Stromal cell of bone marrow (primary cell): ENCODE results near the gene PRSS53.
A peak's percentile ranks its signal among the peaks of the same experiment; 100 is the strongest.

Experiments
- DNase-seq: peaks from one replicate; pipeline ENCODE4 v3.0.0-alpha.2; 2012; ENCODE audit warnings: low read depth

Gene PRSS53

GRCh38 chr16:31093132-31093703 is 4.5 kb upstream of the PRSS53 start:
- DNase-seq = no peak

GRCh38 chr16:31092330-31092729 is 3.6 kb upstream of the PRSS53 start:
- DNase-seq = no peak

- DNase-seq = peak; percentile 42
These were observed 1.8 kb upstream of the PRSS53 start for GRCh38 chr16:31090540-31090939.

GRCh38 chr16:31089199-31089598 is 456 bp upstream of the PRSS53 start:
- no peak for DNase-seq

- no peak for DNase-seq
These were observed 772 bp downstream of the PRSS53 start for GRCh38 chr16:31087971-31088370.

- DNase-seq = no peak
These were observed 1.3 kb downstream of the PRSS53 start for GRCh38 chr16:31087481-31087880.

- DNase-seq = no peak
These were observed 2.2 kb downstream of the PRSS53 start for GRCh38 chr16:31086629-31086906.

- DNase-seq = no peak
These were observed 2.7 kb downstream of the PRSS53 start for GRCh38 chr16:31085873-31086628.

- DNase-seq = no peak
These were observed 3.3 kb downstream of the PRSS53 start for GRCh38 chr16:31085411-31085810.

- DNase-seq = no peak
These were observed 4.0 kb downstream of the PRSS53 start for GRCh38 chr16:31084584-31085302.

GRCh38 chr16:31083981-31084380 is 4.8 kb downstream of the PRSS53 start:
- no peak for DNase-seq

GRCh38 chr16:31083556-31083955 is 5.2 kb downstream of the PRSS53 start:
- DNase-seq = no peak

GRCh38 chr16:31083081-31083480 is 5.7 kb downstream of the PRSS53 start:
- no peak for DNase-seq

GRCh38 chr16:31082368-31083045 is 6.2 kb downstream of the PRSS53 start:
- DNase-seq = no peak

GRCh38 chr16:31081428-31082351 is 7.1 kb downstream of the PRSS53 start:
- DNase-seq = no peak

GRCh38 chr16:31080756-31081419 is 7.9 kb downstream of the PRSS53 start:
- DNase-seq = no peak

- DNase-seq = no peak
These were observed 8.6 kb downstream of the PRSS53 start for GRCh38 chr16:31080035-31080629.

GRCh38 chr16:31079342-31079944 is 9.3 kb downstream of the PRSS53 start:
- no peak for DNase-seq

- DNase-seq = no peak
These were observed 10.0 kb downstream of the PRSS53 start for GRCh38 chr16:31078597-31079341.
